Neural cell (in vitro differentiated cells): ENCODE data around the gene SMAD7. TPM values are rescaled to one million over a fixed set of nuclear protein-coding genes. Genes with fewer than 3 reads are reported as not detected.

ENCODE experiments used
- H2AFZ ChIP-seq: fragments of 200-600, 300-800 bp; sonication (generic), shearing (Covaris generic); 2 replicates; pipeline ENCODE4 v1.6.0; 2014; ENCODE audit warnings: low read depth, mild to moderate bottlenecking, antibody characterized with exemption, low read length, moderate library complexity
- H3F3A ChIP-seq: fragments of 200-600 bp; shearing (Covaris generic); 2 replicates; pipeline ENCODE4 v1.6.1; 2016; ENCODE audit warnings: mild to moderate bottlenecking, moderate library complexity, mixed read lengths, antibody characterized with exemption, low read length; ENCODE audit not compliant: insufficient read depth, poor library complexity, severe bottlenecking
- H3K27ac ChIP-seq: fragments of 200-600, 300-800 bp; sonication (generic), shearing (Covaris generic); 2 replicates; pipeline ENCODE4 v1.5.1; 2014; ENCODE audit warnings: mild to moderate bottlenecking, low read length, moderate library complexity
- H3K27me3 ChIP-seq: fragments of 300-800, 200-600 bp; sonication (generic), shearing (Covaris generic); 2 replicates; pipeline ENCODE4 v1.6.0; 2014; ENCODE audit warnings: mild to moderate bottlenecking, low read depth, low read length, moderate library complexity; ENCODE audit not compliant: insufficient read depth
- H3K36me3 ChIP-seq: fragments of 300-800, 200-600 bp; sonication (generic), shearing (Covaris generic); 2 replicates; pipeline ENCODE4 v1.5.1; 2014; ENCODE audit warnings: mild to moderate bottlenecking, antibody characterized with exemption, low read length, moderate library complexity; ENCODE audit not compliant: insufficient read depth
- H3K4me2 ChIP-seq: fragments of 300-800, 200-600 bp; sonication (generic), shearing (Covaris generic); 2 replicates; pipeline ENCODE4 v1.6.0; 2014; ENCODE audit warnings: mild to moderate bottlenecking, low read length
- H3K4me3 ChIP-seq: fragments of 300-800, 200-600 bp; sonication (generic), shearing (Covaris generic); 2 replicates; pipeline ENCODE4 v1.5.1; 2014; ENCODE audit warnings: mild to moderate bottlenecking, low read length, moderate library complexity
- H3K79me2 ChIP-seq: fragments of 200-600 bp; shearing (Covaris generic); replicated peaks from 2 replicates; pipeline ENCODE4 v1.6.0; 2014; ENCODE audit warnings: mild to moderate bottlenecking, low read length, moderate library complexity; ENCODE audit not compliant: insufficient read depth
- H3K9ac ChIP-seq: fragments of 300-800, 200-600 bp; sonication (generic), shearing (Covaris generic); 2 replicates; pipeline ENCODE4 v1.6.1; 2016; ENCODE audit warnings: mild to moderate bottlenecking, low read length, mixed read lengths
- H3K9me2 ChIP-seq: fragments of 200-600 bp; shearing (Covaris generic); 2 replicates; pipeline ENCODE4 v1.6.1; 2016; ENCODE audit warnings: mild to moderate bottlenecking, low read length, mixed read lengths; ENCODE audit not compliant: insufficient read depth
- H3K9me3 ChIP-seq: fragments of 200-600, 300-800 bp; sonication (generic), shearing (Covaris generic); 2 replicates; pipeline ENCODE4 v1.6.1; 2016; ENCODE audit warnings: mild to moderate bottlenecking, mixed run types, low read length, moderate library complexity, mixed read lengths
- H4K20me1 ChIP-seq: fragments of 200-600 bp; shearing (Covaris generic); 2 replicates; pipeline ENCODE4 v1.6.1; 2016; ENCODE audit warnings: mild to moderate bottlenecking, mixed run types; ENCODE audit not compliant: insufficient read depth
- EP300 ChIP-seq: fragments of 450-650 bp; conservative IDR thresholded peaks from 2 replicates; pipeline ENCODE4 v1.6.1; 2014; ENCODE audit warnings: antibody characterized with exemption, mild to moderate bottlenecking, moderate library complexity; ENCODE audit not compliant: poor library complexity, severe bottlenecking
- EZH2 ChIP-seq: fragments of 200-600, 300-800 bp; shearing (Covaris generic), sonication (generic); IDR thresholded peaks from 2 replicates; pipeline ENCODE4 v1.6.1; 2014; ENCODE audit warnings: antibody characterized with exemption, low read length, borderline replicate concordance, mild to moderate bottlenecking; ENCODE audit not compliant: insufficient read depth, poor library complexity, severe bottlenecking
- MXI1 ChIP-seq: fragments of 450-650 bp; conservative IDR thresholded peaks from 2 replicates; pipeline ENCODE4 v1.6.1; 2014; ENCODE audit warnings: antibody characterized with exemption, mild to moderate bottlenecking; ENCODE audit not compliant: poor library complexity, severe bottlenecking
- POLR2AphosphoS5 ChIP-seq: IDR thresholded peaks from 2 replicates; pipeline ENCODE4 v1.6.1; 2012
- RAD21 ChIP-seq: fragments of 450-650 bp; conservative IDR thresholded peaks from 2 replicates; pipeline ENCODE4 v1.6.1; 2014; ENCODE audit warnings: antibody characterized with exemption, mild to moderate bottlenecking, moderate library complexity
- REST ChIP-seq: IDR thresholded peaks from 2 replicates; pipeline ENCODE4 v1.6.1; 2012; ENCODE audit warnings: borderline replicate concordance
- SMC3 ChIP-seq: fragments of 450-650 bp; conservative IDR thresholded peaks from 2 replicates; pipeline ENCODE4 v1.6.1; 2014; ENCODE audit warnings: antibody characterized with exemption, mild to moderate bottlenecking, moderate library complexity; ENCODE audit not compliant: poor library complexity
- TAF1 ChIP-seq: IDR thresholded peaks from 2 replicates; pipeline ENCODE4 v1.6.1; 2012; ENCODE audit warnings: low read depth
- polyA plus RNA-seq: library from polyadenylated mRNA; depleted of rRNA; stranded (reverse); fragments of >200 nt; gene quantifications from 2 replicates; pipeline ENCODE4 v1.2.3, GENCODE V29; 2014
- TF ChIP-seq, protein P1 (sequence below): fragments of 450-650 bp; IDR thresholded peaks from 2 replicates; pipeline ENCODE4 v1.5.1; 2014; ENCODE audit warnings: antibody characterized with exemption, mild to moderate bottlenecking, moderate library complexity; ENCODE audit not compliant: poor library complexity, severe bottlenecking

SMAD7 gene
- polyA plus RNA-seq, 1 donor from 2014 or later: 3.8 TPM

DNA sequence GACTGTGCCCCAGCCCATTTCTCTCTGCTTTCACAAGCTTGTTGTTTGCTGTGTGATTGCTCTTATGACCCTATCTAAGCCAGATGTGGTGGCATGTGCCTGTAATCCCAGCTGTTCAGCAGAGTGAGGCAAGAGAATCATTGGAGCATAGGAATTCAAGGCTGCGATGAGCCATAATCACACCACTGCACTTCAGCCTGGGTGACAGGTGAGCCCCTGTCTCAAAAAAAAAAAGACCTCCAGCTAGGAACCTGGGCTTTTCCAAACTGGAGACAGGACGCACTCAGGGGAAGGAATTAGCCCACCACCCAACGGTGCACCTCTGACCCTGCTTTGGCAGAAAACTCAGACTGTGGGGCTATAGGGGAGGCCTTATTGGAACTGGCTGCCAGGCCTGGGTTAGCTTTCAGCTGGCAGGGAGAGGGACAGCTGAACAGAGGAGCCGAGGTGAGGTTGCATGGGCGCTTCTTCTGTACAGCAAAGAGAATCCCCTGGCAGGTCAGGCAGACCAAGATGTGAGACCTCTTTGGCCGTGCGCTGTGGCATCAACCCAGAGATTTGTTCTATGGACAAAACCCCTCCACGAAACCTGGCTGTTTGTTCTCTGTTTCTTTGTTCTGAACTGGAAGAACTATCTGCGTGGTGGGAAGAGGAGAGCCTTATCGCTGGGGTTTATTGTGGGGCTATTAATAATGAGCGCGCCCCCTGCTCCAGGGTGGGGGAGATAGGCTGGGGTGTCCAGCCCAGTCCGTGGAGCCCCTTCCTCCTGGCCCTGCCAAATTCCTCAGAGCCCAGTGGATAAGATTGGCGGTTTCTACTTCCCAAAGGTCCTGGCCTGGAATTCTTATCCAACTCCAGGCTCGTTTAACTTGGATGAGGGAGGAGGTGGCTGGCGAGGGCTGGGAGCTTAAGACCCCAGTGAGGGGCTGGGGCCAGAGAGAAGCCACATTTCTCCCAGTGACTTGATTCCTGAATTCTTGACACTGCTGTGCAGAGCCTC lies 38.8 kb upstream of the SMAD7 start:
- no peaks in the 10 kb centered on the region for H3K27me3 ChIP-seq
- no peaks in the 10 kb centered on the region for H3K79me2 ChIP-seq
- H3K4me2 ChIP-seq: no peak overlapping the region
- H3K4me3 ChIP-seq: no peak overlapping the region
- no peaks in the 10 kb centered on the region for H3K36me3 ChIP-seq
- H3K9ac ChIP-seq: no peak overlapping the region
- no peak overlapping the region for H2AFZ ChIP-seq
- no peaks in the 10 kb centered on the region for H3K9me2 ChIP-seq
- H3K27ac ChIP-seq: no peak overlapping the region
- no peaks in the 10 kb centered on the region for H3F3A ChIP-seq
- H4K20me1 ChIP-seq: no peaks in the 10 kb centered on the region
- H3K9me3 ChIP-seq: no peaks in the 10 kb centered on the region
- TF ChIP-seq, protein P1, sequence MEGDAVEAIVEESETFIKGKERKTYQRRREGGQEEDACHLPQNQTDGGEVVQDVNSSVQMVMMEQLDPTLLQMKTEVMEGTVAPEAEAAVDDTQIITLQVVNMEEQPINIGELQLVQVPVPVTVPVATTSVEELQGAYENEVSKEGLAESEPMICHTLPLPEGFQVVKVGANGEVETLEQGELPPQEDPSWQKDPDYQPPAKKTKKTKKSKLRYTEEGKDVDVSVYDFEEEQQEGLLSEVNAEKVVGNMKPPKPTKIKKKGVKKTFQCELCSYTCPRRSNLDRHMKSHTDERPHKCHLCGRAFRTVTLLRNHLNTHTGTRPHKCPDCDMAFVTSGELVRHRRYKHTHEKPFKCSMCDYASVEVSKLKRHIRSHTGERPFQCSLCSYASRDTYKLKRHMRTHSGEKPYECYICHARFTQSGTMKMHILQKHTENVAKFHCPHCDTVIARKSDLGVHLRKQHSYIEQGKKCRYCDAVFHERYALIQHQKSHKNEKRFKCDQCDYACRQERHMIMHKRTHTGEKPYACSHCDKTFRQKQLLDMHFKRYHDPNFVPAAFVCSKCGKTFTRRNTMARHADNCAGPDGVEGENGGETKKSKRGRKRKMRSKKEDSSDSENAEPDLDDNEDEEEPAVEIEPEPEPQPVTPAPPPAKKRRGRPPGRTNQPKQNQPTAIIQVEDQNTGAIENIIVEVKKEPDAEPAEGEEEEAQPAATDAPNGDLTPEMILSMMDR: no peak
- no peak for TF ChIP-seq TAF1
- TF ChIP-seq MXI1: no peak
- no peak for TF ChIP-seq EP300
- TF ChIP-seq SMC3: no peak
- no peak for TF ChIP-seq EZH2
- no peak for TF ChIP-seq POLR2AphosphoS5
- no peak for TF ChIP-seq REST

DNA sequence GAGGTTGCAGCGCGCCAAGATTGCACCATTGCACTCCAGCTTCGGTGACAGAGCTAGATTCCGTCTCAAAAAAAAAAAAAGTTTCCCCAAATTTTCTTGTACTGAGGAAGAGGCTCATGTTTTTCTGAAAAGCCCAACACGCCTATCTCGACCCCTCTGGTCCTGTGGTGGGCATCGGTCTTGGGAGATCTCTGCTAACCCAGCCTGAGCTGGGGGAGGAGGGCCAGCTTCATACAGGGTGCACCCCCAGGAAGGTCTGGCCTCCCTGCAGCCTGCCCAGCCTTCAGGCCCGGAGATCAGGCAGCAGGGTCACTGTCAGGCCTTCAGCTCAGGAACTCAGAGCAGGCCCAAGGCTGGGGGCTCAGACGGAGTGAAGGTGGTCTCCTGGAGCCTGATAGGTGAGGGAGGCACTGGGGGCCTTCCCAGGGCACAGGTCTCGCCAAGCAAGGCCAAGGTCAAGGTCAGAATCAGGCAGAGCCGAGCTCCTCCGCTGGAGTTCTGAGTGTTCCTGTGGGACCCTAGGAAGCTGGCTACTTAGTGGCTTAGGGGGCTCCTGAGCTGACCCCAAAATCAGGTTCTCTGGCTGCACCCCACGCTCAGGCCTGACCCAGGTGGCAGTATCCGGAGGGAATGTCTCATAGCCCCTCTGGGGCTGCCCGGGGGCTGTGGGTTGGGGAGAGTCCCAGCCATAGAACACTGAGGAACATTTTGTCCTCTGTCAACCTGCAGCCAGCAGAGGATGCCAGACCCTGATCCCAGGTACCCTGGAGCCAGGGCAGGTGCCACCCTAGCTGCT lies 37.9 kb upstream of the SMAD7 start:
- Histone ChIP-seq H3K36me3 (no peaks in the 10 kb centered on the region), H3F3A (no peaks in the 10 kb centered on the region), H3K9ac (no peak overlapping the region), H3K4me2 (no peak overlapping the region), H3K4me3 (no peak overlapping the region), H4K20me1 (no peaks in the 10 kb centered on the region), H3K79me2 (no peaks in the 10 kb centered on the region), H2AFZ (no peak overlapping the region), H3K9me2 (no peaks in the 10 kb centered on the region), H3K27ac (no peak overlapping the region), H3K27me3 (no peaks in the 10 kb centered on the region), H3K9me3 (no peaks in the 10 kb centered on the region)
- TF ChIP-seq RAD21: no peak
- no peak for TF ChIP-seq MXI1
- no peak for TF ChIP-seq EZH2
- TF ChIP-seq, protein P1: no peak
- TF ChIP-seq TAF1: no peak
